Fibroblast of lung (primary cell): ENCODE measurements around the gene NFATC3. TPM values are rescaled to one million over a fixed set of nuclear protein-coding genes. Genes with fewer than 3 reads are reported as not detected.

ENCODE experiments used
- DNase-seq, 2 donors: peaks; one replicate each; pipeline versions ENCODE4 v3.0.0 to v3.0.0-alpha.2; 2010; ENCODE audit warnings: low read depth in 2 of 2
- H2AFZ ChIP-seq: 2 replicates; pipeline ENCODE4 v1.5.1; 2012; ENCODE audit warnings: low read length, control low read depth, inconsistent platforms
- H3K27ac ChIP-seq: 2 replicates; pipeline ENCODE4 v1.5.1; 2011; ENCODE audit warnings: low read length, control low read depth; ENCODE audit not compliant: insufficient read depth
- H3K27me3 ChIP-seq: 2 replicates; pipeline ENCODE4 v1.5.1; 2011; ENCODE audit warnings: mild to moderate bottlenecking, low read length; ENCODE audit not compliant: control insufficient read depth, insufficient read depth
- H3K36me3 ChIP-seq: 2 replicates; pipeline ENCODE4 v1.5.1; 2011; ENCODE audit warnings: low read length; ENCODE audit not compliant: control insufficient read depth, insufficient read depth
- H3K4me1 ChIP-seq: 2 replicates; pipeline ENCODE4 v1.5.1; 2011; ENCODE audit warnings: low read length; ENCODE audit not compliant: control insufficient read depth, insufficient read depth; ENCODE audit errors: extremely low read depth
- H3K4me2 ChIP-seq: 2 replicates; pipeline ENCODE4 v1.5.1; 2011; ENCODE audit warnings: low read length, control low read depth; ENCODE audit not compliant: insufficient read depth; ENCODE audit errors: extremely low read depth
- H3K4me3 ChIP-seq, 4 experiments: fragments of 200-600 bp in 1 of 4; sonication (generic) in 1 of 4; replicated peaks in 1 of 4; 2 replicates each; pipeline ENCODE4 v1.5.1; 2011 to 2016; ENCODE audit warnings: low read length in 4 of 4, low read depth in 3 of 4, mild to moderate bottlenecking in 3 of 4, control low read depth in 2 of 4, inconsistent platforms in 1 of 4, mixed read lengths in 1 of 4; ENCODE audit not compliant: insufficient read depth in 1 of 4; ENCODE audit errors: control extremely low read depth in 1 of 4
- H3K79me2 ChIP-seq: 2 replicates; pipeline ENCODE4 v1.5.1; 2012; ENCODE audit warnings: mild to moderate bottlenecking, low read length, inconsistent platforms; ENCODE audit not compliant: control insufficient read depth, insufficient read depth
- H3K9ac ChIP-seq: 2 replicates; pipeline ENCODE4 v1.5.1; 2011; ENCODE audit warnings: mild to moderate bottlenecking, low read length, control low read depth; ENCODE audit not compliant: insufficient read depth
- H3K9me3 ChIP-seq: 2 replicates; pipeline ENCODE4 v1.5.1; 2012; ENCODE audit warnings: low read depth, low read length; ENCODE audit not compliant: control insufficient read depth, insufficient read depth
- H4K20me1 ChIP-seq: 2 replicates; pipeline ENCODE4 v1.5.1; 2011; ENCODE audit warnings: low read length; ENCODE audit not compliant: control insufficient read depth, insufficient read depth; ENCODE audit errors: extremely low read depth
- CTCF ChIP-seq, 2 donors: IDR thresholded peaks in 1 of 2; conservative IDR thresholded peaks in 1 of 2; 1 replicate in 1 of 2; 2 replicates in 1 of 2; pipeline ENCODE4 v1.5.1; 2011 to 2012; ENCODE audit warnings: low read length in 2 of 2, control low read depth in 1 of 2, inconsistent platforms in 1 of 2, low read depth in 1 of 2, mild to moderate bottlenecking in 1 of 2
- EZH2 ChIP-seq: IDR thresholded peaks from 2 replicates; pipeline ENCODE4 v1.5.1; 2012; ENCODE audit warnings: low read length, control low read depth, mild to moderate bottlenecking; ENCODE audit errors: missing control alignments
- polyA plus RNA-seq, 2 donors: library from polyadenylated mRNA; depleted of rRNA in 1 of 2; stranded (reverse) in 1 of 2; unstranded in 1 of 2; fragments of >200 nt; gene quantifications; 2 replicates each; pipeline ENCODE4 v1.2.1, GENCODE V29; 2011 to 2012; ENCODE audit warnings: missing spikeins in 1 of 2
- total RNA-seq: library from RNA; depleted of rRNA; stranded (reverse); fragments of >200 nt; gene quantifications from 2 replicates; pipeline ENCODE4 v1.2.1, GENCODE V29; 2014

The NFATC3 gene
- total and polyA plus RNA-seq, 2 donors (not counting 1 experiment from before 2014, with no cell fraction given) = 9.6 to 10.6 TPM

DNA sequence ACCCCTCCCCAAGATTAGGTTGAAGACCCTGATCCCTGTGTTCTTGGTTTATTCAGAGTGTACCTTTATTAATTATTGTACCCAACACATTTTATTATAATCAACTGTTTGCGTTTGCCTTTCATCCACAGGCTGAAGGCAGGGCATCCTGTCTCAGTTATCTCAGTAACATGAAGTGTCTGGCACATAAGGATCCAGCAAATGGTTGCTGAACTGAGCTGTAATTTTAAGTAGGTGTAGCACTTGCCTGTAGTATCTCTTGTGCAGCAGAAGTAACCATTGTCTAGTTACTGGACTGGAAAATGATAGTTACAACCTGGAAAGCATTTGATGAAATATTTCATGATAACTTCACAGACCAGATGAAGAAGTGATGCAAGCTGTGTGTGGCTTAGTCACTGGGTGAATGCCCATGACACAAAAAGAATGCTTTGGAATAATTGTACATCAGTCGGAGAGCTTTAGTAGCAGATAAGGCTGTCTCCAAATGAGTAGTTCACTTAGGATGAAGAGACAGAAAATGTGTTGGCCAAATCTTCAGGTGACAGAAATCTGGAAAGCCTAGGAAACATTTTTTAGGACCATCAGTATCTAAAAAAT lies 94.1 kb downstream of the NFATC3 start:
- H3K27ac ChIP-seq = no peak overlapping the region
- TF ChIP-seq EZH2 = no peak
- no peak for TF ChIP-seq CTCF (conservative IDR thresholded peaks at IDR 0.05 in 1 of 2, IDR thresholded peaks at IDR 0.05 in 1 of 2; ENCODE audit: low read depth in 1 of 2, low read length in 2 of 2)
- no peak overlapping the region for H3K4me3 ChIP-seq
- H2AFZ ChIP-seq = no peak overlapping the region
- peak in 1 of 2 donors; percentile 34 for DNase-seq
- H3K79me2 ChIP-seq = no peaks in the 10 kb centered on the region
- no peaks in the 10 kb centered on the region for H3K36me3 ChIP-seq
- H3K4me2 ChIP-seq = no peak overlapping the region
- H3K27me3 ChIP-seq = no peaks in the 10 kb centered on the region
- no peak overlapping the region for H3K9ac ChIP-seq
- no peaks in the 10 kb centered on the region for H4K20me1 ChIP-seq
- no peaks in the 10 kb centered on the region for H3K4me1 ChIP-seq
- H3K9me3 ChIP-seq = no peaks in the 10 kb centered on the region

DNA sequence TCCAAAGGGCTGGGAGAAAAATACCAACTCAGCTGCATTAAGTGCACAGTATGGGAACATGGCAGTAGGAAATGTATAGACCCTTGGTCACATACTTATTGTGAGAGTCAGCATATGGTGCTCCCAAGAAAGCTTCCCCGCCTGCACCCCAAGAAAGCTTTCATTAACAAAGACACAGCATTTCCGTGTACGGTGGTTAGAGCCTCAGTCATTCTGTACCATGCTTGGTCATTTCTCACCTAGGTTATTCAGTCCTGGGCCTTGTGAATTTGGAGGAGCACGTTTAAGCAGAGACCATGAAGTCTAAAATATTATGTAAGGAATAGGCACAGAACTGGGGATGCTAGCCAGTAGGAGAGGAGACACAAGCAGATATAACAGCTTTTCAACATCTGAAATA lies 94.7 kb downstream of the NFATC3 start:
- Histone ChIP-seq H3K36me3 (no peaks in the 10 kb centered on the region), H2AFZ (no peak overlapping the region), H4K20me1 (no peaks in the 10 kb centered on the region), H3K27ac (no peak overlapping the region), H3K4me2 (no peak overlapping the region), H3K4me3 (no peak overlapping the region), H3K9ac (no peak overlapping the region), H3K4me1 (no peaks in the 10 kb centered on the region), H3K9me3 (no peaks in the 10 kb centered on the region), H3K79me2 (no peaks in the 10 kb centered on the region), H3K27me3 (no peaks in the 10 kb centered on the region)
- TF ChIP-seq EZH2 (no peak), CTCF (conservative IDR thresholded peaks at IDR 0.05 in 1 of 2, IDR thresholded peaks at IDR 0.05 in 1 of 2; ENCODE audit: low read depth in 1 of 2, low read length in 2 of 2) (no peak)
- DNase-seq = no peak

- no peaks in the 10 kb centered on the region for H3K36me3 ChIP-seq
- H2AFZ ChIP-seq = no peak overlapping the region
- no peak overlapping the region for H3K9ac ChIP-seq
- TF ChIP-seq EZH2 = no peak
- TF ChIP-seq CTCF (conservative IDR thresholded peaks at IDR 0.05 in 1 of 2, IDR thresholded peaks at IDR 0.05 in 1 of 2; ENCODE audit: low read depth in 1 of 2, low read length in 2 of 2) = no peak
- H3K27me3 ChIP-seq = no peaks in the 10 kb centered on the region
- H3K27ac ChIP-seq = no peak overlapping the region
- no peaks in the 10 kb centered on the region for H3K4me1 ChIP-seq
- no peak overlapping the region for H3K4me3 ChIP-seq
- H4K20me1 ChIP-seq = no peaks in the 10 kb centered on the region
- no peak for DNase-seq
- H3K79me2 ChIP-seq = no peaks in the 10 kb centered on the region
- H3K4me2 ChIP-seq = no peak overlapping the region
- no peaks in the 10 kb centered on the region for H3K9me3 ChIP-seq
These were observed 97.9 kb downstream of the NFATC3 start for GRCh38 chr16:68183046-68183445.
